ENCODE data around the gene MINDY4. TPM values are rescaled to one million over a fixed set of nuclear protein-coding genes. Genes with fewer than 3 reads are reported as not detected.

MINDY4 gene
- total and polyA plus RNA-seq, 2 donors: 1.5 to 1.7 TPM

DNA sequence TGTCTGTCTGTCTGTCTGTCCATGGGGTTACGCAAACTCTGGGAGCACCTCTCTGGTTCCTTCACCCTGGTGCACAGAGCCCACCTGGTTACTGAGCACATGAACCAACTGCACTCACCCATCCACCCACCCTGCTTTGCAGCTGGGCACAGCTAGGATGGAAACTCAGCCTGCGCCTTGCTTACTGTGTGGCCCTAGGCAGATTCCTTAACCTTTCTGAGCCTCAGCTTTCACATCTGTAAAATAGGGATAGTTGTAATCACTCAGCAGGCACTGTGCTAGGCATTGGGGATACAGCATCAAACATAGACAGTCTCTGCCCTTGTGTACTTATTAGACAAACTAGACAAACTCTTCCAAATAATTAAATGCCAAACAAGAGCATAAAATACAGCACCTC is 41.1 kb upstream of the MINDY4 start:
- Histone ChIP-seq H3K27me3 (ENCODE audit: control insufficient read depth in 2 of 2, insufficient read depth in 1 of 2, low read length in 1 of 2) (peaks cover 0 to 3% of the 10 kb centered on the region in 2 donors), H3K36me3 (ENCODE audit: control insufficient read depth in 2 of 2, insufficient read depth in 2 of 2, low read length in 1 of 2) (no peaks in the 10 kb centered on the region), H3K27ac (ENCODE audit: low read depth in 1 of 2, low read length in 1 of 2) (no peak overlapping the region), H3K4me1 (ENCODE audit: control insufficient read depth in 2 of 2, insufficient read depth in 2 of 2, low read length in 2 of 2) (peaks cover 14 to 22% of the 10 kb centered on the region in 2 donors), H3K9me3 (ENCODE audit: control insufficient read depth in 2 of 2, insufficient read depth in 1 of 2, low read length in 1 of 2) (no peaks in the 10 kb centered on the region), H3K4me3 (ENCODE audit: low read length in 2 of 2) (no peak overlapping the region)
- DNase-seq (ENCODE audit: low read depth in 6 of 9, low spot score in 9 of 9): no peak
- WGBS: 97% methylated on average over 2 of the region's 2 CpGs

DNA sequence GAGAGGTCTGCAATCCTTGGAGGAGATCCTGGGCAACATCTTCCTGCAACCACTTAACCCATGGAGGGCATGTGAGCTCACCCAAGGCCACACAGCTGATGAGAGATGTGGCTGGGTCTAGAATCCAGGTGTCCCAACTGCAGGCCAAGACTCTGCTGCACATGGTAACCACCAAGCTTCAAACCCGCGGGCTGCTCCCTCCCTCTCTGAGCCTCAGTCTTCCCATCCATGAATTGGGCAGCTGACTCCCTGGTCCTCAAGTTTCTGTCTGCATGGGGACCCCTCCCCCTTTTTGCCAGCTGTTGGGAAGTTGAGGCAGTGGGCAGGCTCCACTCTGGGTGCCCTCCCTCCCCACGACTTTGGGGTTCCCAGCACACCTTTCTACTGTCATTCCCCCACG is 40.2 kb upstream of the MINDY4 start:
- no peaks in the 10 kb centered on the region for H3K9me3 ChIP-seq (ENCODE audit: control insufficient read depth in 2 of 2, insufficient read depth in 1 of 2, low read length in 1 of 2)
- WGBS: 92% methylated on average over 4 of the region's 4 CpGs
- no peak overlapping the region for H3K4me3 ChIP-seq (ENCODE audit: low read length in 2 of 2)
- H3K27me3 ChIP-seq (ENCODE audit: control insufficient read depth in 2 of 2, insufficient read depth in 1 of 2, low read length in 1 of 2): peaks cover 0 to 3% of the 10 kb centered on the region in 2 donors
- H3K27ac ChIP-seq (ENCODE audit: low read depth in 1 of 2, low read length in 1 of 2): no peak overlapping the region
- H3K4me1 ChIP-seq (ENCODE audit: control insufficient read depth in 2 of 2, insufficient read depth in 2 of 2, low read length in 2 of 2): peaks cover 14 to 22% of the 10 kb centered on the region in 2 donors
- no peak for DNase-seq (ENCODE audit: low read depth in 6 of 9, low spot score in 9 of 9)
- H3K36me3 ChIP-seq (ENCODE audit: control insufficient read depth in 2 of 2, insufficient read depth in 2 of 2, low read length in 1 of 2): no peaks in the 10 kb centered on the region

DNA sequence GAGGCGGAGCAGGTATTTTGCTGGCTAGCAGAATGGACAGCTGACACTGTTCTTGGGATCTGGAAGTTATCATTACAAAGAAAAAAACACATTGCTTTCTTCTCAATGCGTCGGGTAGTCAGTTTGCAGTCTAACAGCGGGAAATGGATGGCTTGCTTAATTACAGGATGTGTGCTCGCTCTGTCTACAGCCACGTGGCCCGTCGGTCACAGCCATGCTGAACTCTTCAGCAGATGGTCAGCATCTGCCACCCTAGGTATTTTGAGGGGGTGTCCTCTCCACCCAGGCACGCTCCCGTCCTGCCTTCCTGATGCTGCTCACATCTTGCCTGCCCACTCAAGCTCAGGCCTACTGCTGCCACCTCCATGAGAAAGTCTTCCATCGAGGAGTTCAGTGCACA is 39.6 kb upstream of the MINDY4 start:
- WGBS: 80% methylated on average over 11 of the region's 11 CpGs
- Histone ChIP-seq H3K4me1 (ENCODE audit: control insufficient read depth in 2 of 2, insufficient read depth in 2 of 2, low read length in 2 of 2) (peaks cover 12 to 18% of the 10 kb centered on the region in 2 donors), H3K27ac (ENCODE audit: low read depth in 1 of 2, low read length in 1 of 2) (no peak overlapping the region), H3K4me3 (ENCODE audit: low read length in 2 of 2) (no peak overlapping the region), H3K36me3 (ENCODE audit: control insufficient read depth in 2 of 2, insufficient read depth in 2 of 2, low read length in 1 of 2) (no peaks in the 10 kb centered on the region), H3K27me3 (ENCODE audit: control insufficient read depth in 2 of 2, insufficient read depth in 1 of 2, low read length in 1 of 2) (peaks cover 0 to 3% of the 10 kb centered on the region in 2 donors), H3K9me3 (ENCODE audit: control insufficient read depth in 2 of 2, insufficient read depth in 1 of 2, low read length in 1 of 2) (no peaks in the 10 kb centered on the region)
- DNase-seq (ENCODE audit: low read depth in 6 of 9, low spot score in 9 of 9): no peak

DNA sequence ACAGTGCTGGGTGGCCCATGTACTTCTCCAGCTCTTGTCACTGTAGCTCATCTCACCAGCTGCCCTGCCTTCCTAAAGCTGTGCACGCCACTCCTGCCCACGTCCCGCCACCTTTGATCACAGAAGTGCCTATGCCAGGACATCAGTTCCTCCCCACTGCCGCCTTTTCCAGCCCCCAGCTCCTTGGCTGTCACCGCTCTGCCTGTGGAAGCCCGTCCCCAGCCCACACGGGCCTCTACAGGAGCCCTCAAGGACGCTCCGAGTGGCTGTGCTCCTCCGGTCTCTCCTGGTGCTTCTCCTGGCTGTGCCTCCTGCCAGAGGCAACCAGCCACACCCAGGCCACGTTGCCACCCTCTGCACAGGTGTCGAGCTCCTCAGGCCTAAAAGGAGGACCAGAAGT is 38.6 kb upstream of the MINDY4 start:
- H3K27ac ChIP-seq (ENCODE audit: low read depth in 1 of 2, low read length in 1 of 2): no peak overlapping the region
- WGBS: 93% methylated on average over 12 of the region's 12 CpGs
- H3K27me3 ChIP-seq (ENCODE audit: control insufficient read depth in 2 of 2, insufficient read depth in 1 of 2, low read length in 1 of 2): peaks cover 0 to 3% of the 10 kb centered on the region in 2 donors
- no peak overlapping the region for H3K4me3 ChIP-seq (ENCODE audit: low read length in 2 of 2)
- no peaks in the 10 kb centered on the region for H3K9me3 ChIP-seq (ENCODE audit: control insufficient read depth in 2 of 2, insufficient read depth in 1 of 2, low read length in 1 of 2)
- peaks cover 4 to 7% of the 10 kb centered on the region in 2 donors for H3K4me1 ChIP-seq (ENCODE audit: control insufficient read depth in 2 of 2, insufficient read depth in 2 of 2, low read length in 2 of 2)
- no peak for DNase-seq (ENCODE audit: low read depth in 6 of 9, low spot score in 9 of 9)
- H3K36me3 ChIP-seq (ENCODE audit: control insufficient read depth in 2 of 2, insufficient read depth in 2 of 2, low read length in 1 of 2): no peaks in the 10 kb centered on the region

DNA sequence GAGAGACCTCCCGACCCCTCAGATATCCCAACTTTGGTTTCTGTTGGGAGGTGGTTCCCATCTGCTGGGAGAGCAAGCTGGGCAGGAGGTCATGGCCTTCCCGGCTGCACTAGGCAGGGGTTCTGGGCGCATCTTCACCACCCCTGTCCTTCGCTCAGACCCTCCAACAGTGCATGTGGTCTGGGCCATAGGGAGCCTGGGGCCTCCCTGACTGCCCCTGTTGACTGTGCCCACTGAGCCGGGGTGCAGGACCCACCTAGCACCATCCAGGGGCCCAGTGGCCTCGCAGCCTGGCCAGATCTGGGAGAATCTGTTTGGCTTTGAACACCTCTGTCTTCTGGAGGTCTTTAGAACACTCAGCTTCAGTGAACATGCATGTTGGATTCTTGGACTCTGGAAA is 38.0 kb upstream of the MINDY4 start:
- DNase-seq (ENCODE audit: low read depth in 6 of 9, low spot score in 9 of 9): no peak
- peaks cover 0 to 2% of the 10 kb centered on the region in 2 donors for H3K4me1 ChIP-seq (ENCODE audit: control insufficient read depth in 2 of 2, insufficient read depth in 2 of 2, low read length in 2 of 2)
- 95% methylated on average over 6 of the region's 6 CpGs for WGBS

DNA sequence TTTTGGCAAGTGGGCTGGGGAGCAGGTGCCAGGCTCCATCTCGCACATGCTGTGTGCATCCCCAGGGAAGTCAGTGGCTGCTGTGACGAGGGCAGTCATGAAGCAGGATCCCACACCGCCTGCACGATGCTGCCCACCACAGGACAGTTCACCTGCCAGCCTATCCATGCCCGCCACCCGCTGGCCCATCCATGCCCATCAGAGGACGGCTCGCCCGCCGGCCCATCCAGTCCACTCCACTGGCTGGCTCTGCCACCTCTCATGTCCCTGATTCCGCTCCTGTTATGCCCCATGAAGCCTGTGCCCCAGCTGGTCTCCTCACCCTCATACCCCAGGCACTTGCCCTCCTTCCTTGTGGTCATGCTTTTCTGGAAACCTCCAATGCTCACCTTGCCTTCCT is 37.5 kb upstream of the MINDY4 start:
- no peak for DNase-seq (ENCODE audit: low read depth in 6 of 9, low spot score in 9 of 9)
- WGBS: 97% methylated on average over 11 of the region's 11 CpGs
- no peaks in the 10 kb centered on the region for H3K36me3 ChIP-seq (ENCODE audit: control insufficient read depth in 2 of 2, insufficient read depth in 2 of 2, low read length in 1 of 2)

More for the DNA sequence above, 38.0 kb upstream of the MINDY4 start:
- no peak overlapping the region for H3K4me3 ChIP-seq (ENCODE audit: low read length in 2 of 2)
- H3K9me3 ChIP-seq (ENCODE audit: control insufficient read depth in 2 of 2, insufficient read depth in 1 of 2, low read length in 1 of 2): no peaks in the 10 kb centered on the region
- H3K27ac ChIP-seq (ENCODE audit: low read depth in 1 of 2, low read length in 1 of 2): no peak overlapping the region
- H3K36me3 ChIP-seq (ENCODE audit: control insufficient read depth in 2 of 2, insufficient read depth in 2 of 2, low read length in 1 of 2): no peaks in the 10 kb centered on the region
- H3K27me3 ChIP-seq (ENCODE audit: control insufficient read depth in 2 of 2, insufficient read depth in 1 of 2, low read length in 1 of 2): peaks cover 0 to 3% of the 10 kb centered on the region in 2 donors

DNA sequence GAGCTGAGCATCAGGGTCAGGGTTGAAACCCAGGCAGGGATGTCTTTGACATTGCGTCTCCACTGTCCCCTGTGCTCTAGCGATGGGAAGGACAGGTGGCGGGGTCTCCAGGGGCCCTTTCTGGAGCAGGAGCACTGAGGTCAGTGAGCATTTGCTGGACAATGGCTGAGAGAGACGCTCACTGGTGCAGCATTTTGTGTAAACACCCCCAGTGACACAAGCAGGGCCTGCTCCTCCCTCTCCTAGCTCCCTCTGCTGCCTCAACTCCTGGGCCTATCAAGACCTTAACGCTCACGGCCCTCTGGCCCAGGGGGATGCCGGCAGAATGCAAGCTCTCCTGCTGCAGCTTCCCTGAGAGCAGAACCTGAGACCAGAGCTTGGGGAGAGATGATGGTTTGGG is 36.7 kb upstream of the MINDY4 start:
- WGBS: 96% methylated on average over 7 of the region's 7 CpGs
- Histone ChIP-seq H3K27me3 (ENCODE audit: control insufficient read depth in 2 of 2, insufficient read depth in 1 of 2, low read length in 1 of 2) (peaks cover 0 to 5% of the 10 kb centered on the region in 2 donors), H3K9me3 (ENCODE audit: control insufficient read depth in 2 of 2, insufficient read depth in 1 of 2, low read length in 1 of 2) (no peaks in the 10 kb centered on the region), H3K27ac (ENCODE audit: low read depth in 1 of 2, low read length in 1 of 2) (no peak overlapping the region), H3K36me3 (ENCODE audit: control insufficient read depth in 2 of 2, insufficient read depth in 2 of 2, low read length in 1 of 2) (no peaks in the 10 kb centered on the region), H3K4me1 (ENCODE audit: control insufficient read depth in 2 of 2, insufficient read depth in 2 of 2, low read length in 2 of 2) (peaks cover 0 to 2% of the 10 kb centered on the region in 2 donors), H3K4me3 (ENCODE audit: low read length in 2 of 2) (no peak overlapping the region)
- DNase-seq (ENCODE audit: low read depth in 6 of 9, low spot score in 9 of 9): no peak

More for the DNA sequence above, 37.5 kb upstream of the MINDY4 start:
- Histone ChIP-seq H3K4me3 (ENCODE audit: low read length in 2 of 2) (no peak overlapping the region), H3K9me3 (ENCODE audit: control insufficient read depth in 2 of 2, insufficient read depth in 1 of 2, low read length in 1 of 2) (no peaks in the 10 kb centered on the region), H3K27ac (ENCODE audit: low read depth in 1 of 2, low read length in 1 of 2) (no peak overlapping the region), H3K27me3 (ENCODE audit: control insufficient read depth in 2 of 2, insufficient read depth in 1 of 2, low read length in 1 of 2) (peaks cover 0 to 3% of the 10 kb centered on the region in 2 donors), H3K4me1 (ENCODE audit: control insufficient read depth in 2 of 2, insufficient read depth in 2 of 2, low read length in 2 of 2) (peaks cover 0 to 2% of the 10 kb centered on the region in 2 donors)

DNA sequence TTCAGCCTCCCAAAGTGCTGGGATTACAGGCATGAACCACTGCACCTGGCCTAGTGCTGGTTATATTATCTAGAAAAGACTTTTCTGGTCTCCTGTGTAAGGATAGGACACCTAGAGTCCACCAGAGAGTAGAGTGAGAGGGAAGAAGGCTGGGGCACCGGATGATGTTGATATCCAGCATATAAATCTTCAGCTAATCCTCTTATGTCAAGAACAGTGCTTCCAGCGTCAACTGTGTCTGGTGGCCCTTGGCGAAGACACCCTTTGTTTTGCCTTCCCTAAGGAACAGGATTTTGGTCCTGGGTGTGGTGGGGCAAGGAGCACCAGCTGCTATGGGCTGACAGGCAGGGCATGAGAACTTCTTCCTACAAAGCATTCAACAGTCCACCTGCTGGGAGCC is 35.6 kb upstream of the MINDY4 start:
- DNase-seq (ENCODE audit: low read depth in 6 of 9, low spot score in 9 of 9): no peak

DNA sequence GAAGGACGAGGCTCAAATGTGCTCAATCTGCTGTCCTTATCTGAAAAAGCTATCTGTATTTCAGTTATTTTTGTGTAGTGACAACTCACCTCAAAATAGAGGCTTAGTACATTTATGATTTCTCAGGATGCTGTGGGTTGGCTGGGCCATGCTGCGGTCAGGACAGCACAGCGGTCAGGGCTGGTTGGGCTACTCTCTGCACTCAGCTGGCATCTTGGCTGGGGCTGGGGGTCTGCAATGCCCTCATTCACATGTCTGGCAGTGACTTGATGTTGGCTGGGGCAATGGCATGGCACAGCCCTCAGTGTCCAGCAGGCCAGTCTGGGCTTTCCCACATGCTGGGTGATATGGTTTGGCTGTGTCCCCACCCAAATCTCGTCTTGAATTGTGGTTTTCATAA is 34.9 kb upstream of the MINDY4 start:
- DNase-seq (ENCODE audit: low read depth in 6 of 9, low spot score in 9 of 9): no peak
- 89% methylated on average over 4 of the region's 4 CpGs for WGBS
- Histone ChIP-seq H3K36me3 (ENCODE audit: control insufficient read depth in 2 of 2, insufficient read depth in 2 of 2, low read length in 1 of 2) (no peaks in the 10 kb centered on the region), H3K4me3 (ENCODE audit: low read length in 2 of 2) (no peak overlapping the region), H3K27ac (ENCODE audit: low read depth in 1 of 2, low read length in 1 of 2) (no peak overlapping the region), H3K9me3 (ENCODE audit: control insufficient read depth in 2 of 2, insufficient read depth in 1 of 2, low read length in 1 of 2) (no peaks in the 10 kb centered on the region), H3K4me1 (ENCODE audit: control insufficient read depth in 2 of 2, insufficient read depth in 2 of 2, low read length in 2 of 2) (no peaks in the 10 kb centered on the region), H3K27me3 (ENCODE audit: control insufficient read depth in 2 of 2, insufficient read depth in 1 of 2, low read length in 1 of 2) (peaks cover 0 to 3% of the 10 kb centered on the region in 2 donors)

More for the DNA sequence above, 35.6 kb upstream of the MINDY4 start:
- Histone ChIP-seq H3K4me1 (ENCODE audit: control insufficient read depth in 2 of 2, insufficient read depth in 2 of 2, low read length in 2 of 2) (peaks cover 0 to 2% of the 10 kb centered on the region in 2 donors), H3K4me3 (ENCODE audit: low read length in 2 of 2) (no peak overlapping the region), H3K27me3 (ENCODE audit: control insufficient read depth in 2 of 2, insufficient read depth in 1 of 2, low read length in 1 of 2) (peaks cover 0 to 5% of the 10 kb centered on the region in 2 donors), H3K9me3 (ENCODE audit: control insufficient read depth in 2 of 2, insufficient read depth in 1 of 2, low read length in 1 of 2) (no peaks in the 10 kb centered on the region), H3K36me3 (ENCODE audit: control insufficient read depth in 2 of 2, insufficient read depth in 2 of 2, low read length in 1 of 2) (no peaks in the 10 kb centered on the region), H3K27ac (ENCODE audit: low read depth in 1 of 2, low read length in 1 of 2) (no peak overlapping the region)
- 98% methylated on average over 3 of the region's 3 CpGs for WGBS
